GM10847 (cell line): ENCODE results near the gene RPUSD1.

Experiments used
- POLR2A ChIP-seq: IDR thresholded peaks from 2 replicates; pipeline ENCODE4 v1.6.1; 2011; ENCODE audit not compliant: insufficient read length; ENCODE audit errors: extremely low read depth

Gene RPUSD1

DNA sequence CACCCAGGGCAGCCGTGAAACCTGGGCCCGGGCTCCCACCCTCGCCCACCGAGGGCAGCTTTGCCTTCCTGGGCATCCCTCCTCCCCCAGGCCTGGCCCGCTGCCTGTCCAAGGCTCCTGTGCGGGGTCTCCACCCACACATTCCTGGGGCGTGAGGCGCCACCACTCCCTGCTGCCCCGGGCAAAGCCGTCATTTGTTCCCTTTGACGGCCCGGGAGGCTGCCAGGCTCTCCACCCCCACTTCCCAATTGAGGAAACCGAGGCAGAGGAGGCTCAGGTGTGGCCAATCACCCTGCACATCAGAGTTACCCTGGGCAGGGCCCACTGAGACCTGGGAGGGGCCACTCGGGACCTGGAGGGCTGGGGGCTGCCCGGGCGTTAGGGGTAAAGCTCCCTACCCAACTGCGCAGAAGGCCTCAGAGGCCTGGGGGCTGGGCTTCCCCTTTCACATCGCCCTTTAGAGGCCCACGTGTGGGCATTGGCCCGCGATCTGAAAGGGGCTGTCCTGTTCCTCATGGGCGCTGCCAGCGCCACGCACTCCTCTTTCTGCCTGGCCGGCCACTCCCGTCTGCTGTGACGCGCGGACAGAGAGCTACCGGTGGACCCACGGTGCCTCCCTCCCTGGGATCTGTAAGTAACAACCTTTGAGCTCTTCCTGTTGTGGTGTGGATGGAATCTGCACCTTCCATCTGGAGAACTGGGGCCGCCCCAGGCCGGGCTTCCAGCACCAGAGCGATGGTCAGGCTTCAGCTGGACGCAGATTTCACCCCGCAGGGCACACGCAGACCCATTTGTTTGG lies 27.4 kb downstream of the RPUSD1 start, which contains the start of gene MSLN:
Gene MSLN, plus strand, starts transcription at position 190 of the 799 bp plus-strand sequence. CDS start 1,947 bp downstream, outside the sequence.
- TF ChIP-seq POLR2A, result no peak

DNA sequence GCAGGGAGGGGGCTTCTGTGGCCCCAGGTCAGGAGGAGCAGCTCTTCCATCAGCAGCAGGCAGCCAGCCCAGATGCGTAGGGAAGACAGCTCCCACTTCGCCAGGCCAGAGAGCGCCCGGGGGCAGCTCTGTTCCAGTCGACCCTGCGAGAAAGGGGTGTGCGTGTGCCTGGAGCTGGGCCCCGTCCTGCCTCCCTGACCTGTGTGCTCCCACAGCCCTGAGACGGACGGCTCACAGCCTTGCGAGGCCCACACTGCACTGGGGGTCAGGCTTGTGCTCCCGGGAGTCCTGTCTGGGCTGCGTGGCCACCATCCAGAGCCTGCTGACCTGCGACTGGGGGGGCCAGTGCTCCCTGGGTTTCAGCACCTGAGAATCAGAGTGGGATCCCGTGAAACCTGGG lies 28.1 kb downstream of the RPUSD1 start:
- no peak for TF ChIP-seq POLR2A

DNA sequence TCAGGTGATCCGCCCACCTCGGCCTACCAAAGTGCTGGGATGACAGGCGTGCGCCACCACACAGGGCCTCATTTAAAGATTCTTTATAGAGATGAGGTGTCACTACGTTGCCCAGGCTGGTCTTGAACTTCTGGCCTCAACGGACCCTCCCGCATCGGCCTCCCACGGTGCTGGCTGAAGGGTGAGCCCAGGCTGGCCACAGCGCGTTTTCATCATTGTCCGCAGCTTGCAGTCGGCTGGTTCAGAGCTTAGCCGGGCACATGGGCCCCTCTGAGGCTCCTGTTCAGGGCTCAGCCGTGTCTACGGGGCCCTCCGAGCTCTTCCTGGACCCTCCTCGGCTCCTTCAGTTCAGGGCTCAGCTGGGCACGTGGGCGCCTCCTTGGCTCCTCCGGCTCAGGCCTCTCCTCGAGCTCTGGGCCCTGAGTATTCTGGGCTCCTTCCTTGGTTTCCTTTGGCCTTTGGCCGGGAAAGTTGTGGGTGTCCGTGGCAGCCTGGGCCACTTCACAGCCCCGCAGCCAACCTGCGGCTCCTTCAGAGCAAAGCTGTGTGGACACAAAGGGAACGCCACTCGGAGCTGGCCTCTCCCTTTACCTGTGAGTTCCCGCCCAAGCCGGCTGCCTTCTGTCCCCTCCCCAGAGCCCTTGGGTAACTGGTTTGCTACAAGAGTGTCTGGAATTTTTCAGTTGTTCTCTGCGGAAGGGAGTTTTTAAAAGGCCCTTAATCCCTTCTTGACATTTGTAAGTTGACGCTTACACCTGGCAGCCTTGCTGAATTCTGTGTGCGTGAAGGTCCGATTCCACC lies 28.9 kb downstream of the RPUSD1 start:
- TF ChIP-seq POLR2A, result no peak

DNA sequence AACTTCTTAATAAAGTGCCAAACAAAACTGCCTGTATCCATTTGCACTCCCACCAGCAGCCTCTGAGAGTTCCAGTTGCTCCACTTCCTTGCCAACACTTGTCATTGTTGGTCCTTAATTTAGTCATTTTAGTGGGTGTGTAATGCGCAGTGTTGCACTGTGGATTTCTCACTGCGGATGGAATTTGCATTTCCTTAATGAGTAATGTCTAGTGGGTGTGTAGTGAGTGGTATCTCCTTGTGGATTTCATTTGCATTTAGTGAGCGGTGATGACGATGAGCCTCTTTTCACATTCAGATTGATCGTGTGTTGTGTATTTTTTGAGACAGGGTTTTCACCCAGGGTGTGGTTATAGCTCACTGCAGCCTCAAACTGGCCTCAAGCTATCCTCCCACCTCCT lies 31.8 kb downstream of the RPUSD1 start:
- TF ChIP-seq POLR2A, result no peak

DNA sequence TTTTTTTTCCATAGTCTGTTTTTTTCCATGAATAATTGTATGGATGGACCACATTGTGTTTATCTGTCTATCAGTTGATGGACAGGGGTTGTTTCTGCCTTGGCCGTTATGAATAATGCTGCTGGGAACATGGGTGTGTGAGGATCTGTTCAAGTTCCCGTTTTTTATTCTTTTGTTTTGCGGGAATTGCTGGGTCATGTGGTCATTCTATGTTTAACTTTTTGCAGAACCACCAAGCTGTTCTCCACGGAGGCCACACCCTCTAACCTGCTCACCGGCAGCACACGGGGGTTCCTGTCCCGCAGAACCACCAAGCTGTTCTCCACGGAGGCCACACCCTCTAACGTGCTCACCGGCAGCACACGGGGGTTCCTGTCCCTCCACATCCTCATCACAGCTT lies 33.5 kb downstream of the RPUSD1 start:
- TF ChIP-seq POLR2A, result no peak

DNA sequence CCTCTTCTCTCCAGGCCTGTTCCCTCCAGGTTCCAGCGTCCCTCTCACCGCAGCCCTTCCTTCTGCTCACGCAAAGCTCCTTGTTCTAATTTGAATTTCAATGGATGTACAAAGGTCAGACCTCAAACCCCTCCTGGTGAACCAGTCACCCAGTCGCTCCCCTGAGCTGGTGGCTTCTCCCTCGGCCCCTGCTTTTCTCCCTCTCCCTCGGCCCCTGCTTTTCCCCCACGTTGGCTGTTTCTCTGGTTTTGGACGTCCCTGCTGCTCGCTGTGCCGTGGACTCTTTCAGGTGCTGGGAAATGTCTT lies 36.2 kb downstream of the RPUSD1 start:
- no peak for TF ChIP-seq POLR2A

DNA sequence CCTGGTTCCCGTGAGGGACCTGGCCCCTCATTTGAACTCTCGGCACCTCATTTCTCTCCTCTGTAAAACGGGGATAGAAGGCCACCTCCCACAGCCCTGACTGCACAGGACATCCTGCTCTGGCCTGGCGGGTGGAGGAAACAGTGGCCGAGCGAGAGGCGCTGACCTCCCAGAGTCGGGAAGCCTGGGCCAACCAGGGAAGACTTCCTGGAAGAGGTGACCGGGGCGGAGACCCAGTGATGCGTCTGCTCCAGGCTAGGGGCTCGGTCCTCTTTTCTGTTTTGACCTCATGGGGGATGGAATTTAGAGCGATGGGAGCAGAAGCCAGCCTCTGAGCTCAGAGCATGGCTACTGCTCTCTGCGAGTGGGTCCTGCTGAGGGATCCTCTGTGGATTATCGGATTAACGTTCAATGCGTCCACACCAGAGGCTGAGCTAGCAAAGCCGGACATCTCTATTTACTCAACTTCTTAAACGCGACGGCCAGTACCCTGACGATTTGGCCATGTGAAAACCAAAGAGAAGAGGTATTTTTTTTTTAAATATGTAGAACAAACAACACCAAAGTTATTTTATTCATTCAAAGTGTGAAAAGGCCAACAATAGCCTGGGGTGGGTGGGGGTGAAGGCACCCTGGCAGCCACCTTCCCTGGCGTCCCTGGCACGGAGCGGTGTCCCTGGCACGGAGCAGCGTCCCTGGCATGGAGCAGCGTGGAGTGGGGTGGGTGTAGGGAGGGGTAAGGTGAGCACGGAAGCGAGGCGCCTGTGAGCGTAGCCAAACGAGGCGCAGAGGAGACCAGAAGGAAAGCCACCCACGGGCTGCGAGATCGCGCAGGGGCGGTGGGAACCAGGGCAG lies 36.8 kb downstream of the RPUSD1 start:
- no peak for TF ChIP-seq POLR2A

DNA sequence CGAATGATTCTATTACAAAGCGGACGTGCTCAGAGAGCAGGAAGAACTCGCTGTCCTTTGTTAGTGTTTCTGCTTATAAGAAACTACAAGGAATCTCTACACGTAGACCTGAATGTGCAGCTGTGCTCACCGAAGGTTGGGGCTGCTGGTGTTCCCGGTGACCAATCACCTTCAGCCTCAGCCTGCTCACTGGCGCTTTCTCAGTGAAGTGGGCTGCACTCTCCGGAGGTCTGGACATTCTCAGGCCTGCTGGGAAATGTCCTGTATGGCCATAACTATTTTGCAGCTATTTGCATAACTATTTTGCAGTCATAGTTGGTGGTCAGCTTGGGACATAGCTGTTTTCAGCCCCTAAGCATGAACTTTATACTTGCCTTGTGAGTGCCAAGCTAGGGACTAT lies 37.7 kb downstream of the RPUSD1 start:
- TF ChIP-seq POLR2A, result no peak

DNA sequence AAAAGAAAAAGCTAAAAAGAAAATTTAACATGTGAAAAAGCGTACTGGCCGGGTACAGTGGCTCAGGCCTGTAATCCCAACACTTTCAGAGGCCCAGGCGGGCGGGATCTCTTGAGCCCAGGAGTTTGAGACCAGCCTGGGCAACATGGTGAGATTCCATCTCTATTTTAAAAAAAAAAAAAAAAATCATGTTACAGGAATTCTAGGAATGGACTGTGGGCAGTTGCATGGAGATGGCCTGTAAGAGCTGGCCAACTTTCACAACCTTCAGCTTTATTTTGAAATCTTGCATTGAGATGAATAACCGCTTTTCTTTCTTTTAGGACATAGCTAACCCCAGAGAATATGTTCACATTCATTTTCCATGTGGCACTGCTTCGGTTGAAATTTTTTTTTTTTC lies 39.2 kb downstream of the RPUSD1 start:
- TF ChIP-seq POLR2A, result no peak

DNA sequence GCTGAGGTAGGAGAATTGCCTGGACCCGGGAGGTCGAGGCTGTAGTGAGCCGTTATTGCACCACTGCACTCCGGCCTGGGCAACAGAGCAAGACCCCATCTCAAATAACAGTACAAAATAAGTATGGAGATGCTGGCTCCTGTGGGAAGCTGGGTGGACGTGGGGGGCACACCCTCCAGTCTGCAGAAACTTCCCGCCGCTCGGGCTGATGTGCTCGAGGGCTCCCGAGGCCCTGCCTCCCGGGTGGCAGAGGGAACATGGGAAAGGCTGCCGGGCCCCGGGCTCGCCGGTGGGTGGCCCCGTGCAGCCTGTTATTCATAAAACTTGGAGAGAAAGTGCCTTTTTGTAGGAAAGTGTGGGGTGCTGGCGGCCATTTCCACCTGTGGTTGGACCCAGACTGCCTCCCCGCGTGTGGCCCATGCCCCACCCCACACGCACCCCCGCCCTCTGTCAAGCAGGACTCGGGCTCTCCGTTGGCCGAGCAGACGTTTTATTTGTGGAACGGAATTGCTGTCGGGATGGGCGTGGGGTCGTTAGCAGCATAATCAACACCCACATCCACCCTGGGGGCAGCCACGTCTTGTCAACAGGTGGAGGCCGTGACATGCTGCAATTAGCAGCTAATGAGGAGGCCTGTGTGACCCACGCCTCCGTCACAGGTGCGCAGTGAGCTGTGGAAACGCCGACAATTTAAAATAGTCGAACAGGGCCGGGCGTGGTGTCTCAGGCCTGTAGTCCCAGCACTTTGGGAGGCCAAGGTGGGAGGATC lies 40.0 kb downstream of the RPUSD1 start:
- no peak for TF ChIP-seq POLR2A

DNA sequence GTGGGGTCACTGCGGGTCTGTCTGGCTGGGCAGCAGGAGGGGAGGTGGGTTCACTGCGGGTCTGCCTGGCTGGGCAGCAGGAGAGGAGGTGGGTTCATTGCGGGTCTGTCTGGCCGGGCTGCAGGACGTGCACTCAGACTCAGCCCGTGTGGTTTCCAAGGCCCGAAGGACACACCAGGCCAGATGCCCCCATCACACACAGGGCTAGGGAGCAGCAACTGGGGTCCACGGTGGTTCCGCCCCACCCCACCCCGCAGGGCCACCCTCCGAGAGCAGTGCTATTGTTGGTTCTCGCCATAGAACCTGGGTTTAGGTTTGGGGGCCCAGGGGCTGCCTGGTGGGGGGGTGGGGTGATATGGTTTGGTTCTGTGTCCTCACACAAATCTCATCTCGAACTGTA lies 41.5 kb downstream of the RPUSD1 start:
- no peak for TF ChIP-seq POLR2A

DNA sequence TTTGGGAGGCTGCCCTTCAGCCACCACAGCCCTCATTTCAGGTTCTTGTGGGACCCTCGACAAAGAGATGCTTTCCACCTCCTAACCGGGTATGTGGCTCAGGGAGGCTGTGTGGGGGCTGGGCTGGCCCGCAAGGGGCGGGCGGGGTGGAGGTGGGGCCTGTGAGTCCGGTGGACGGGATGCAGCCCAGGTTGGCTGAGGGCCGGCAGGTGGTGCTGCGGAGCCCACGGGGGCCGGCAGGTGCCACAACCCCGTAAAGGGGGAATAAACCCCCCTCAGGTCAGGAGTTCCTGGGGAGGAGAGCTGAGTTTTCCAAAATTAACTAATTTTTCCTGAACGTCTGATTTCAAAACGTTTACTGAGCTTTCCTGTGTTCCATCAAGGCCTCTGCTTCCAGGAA lies 42.4 kb downstream of the RPUSD1 start:
- TF ChIP-seq POLR2A, result no peak

DNA sequence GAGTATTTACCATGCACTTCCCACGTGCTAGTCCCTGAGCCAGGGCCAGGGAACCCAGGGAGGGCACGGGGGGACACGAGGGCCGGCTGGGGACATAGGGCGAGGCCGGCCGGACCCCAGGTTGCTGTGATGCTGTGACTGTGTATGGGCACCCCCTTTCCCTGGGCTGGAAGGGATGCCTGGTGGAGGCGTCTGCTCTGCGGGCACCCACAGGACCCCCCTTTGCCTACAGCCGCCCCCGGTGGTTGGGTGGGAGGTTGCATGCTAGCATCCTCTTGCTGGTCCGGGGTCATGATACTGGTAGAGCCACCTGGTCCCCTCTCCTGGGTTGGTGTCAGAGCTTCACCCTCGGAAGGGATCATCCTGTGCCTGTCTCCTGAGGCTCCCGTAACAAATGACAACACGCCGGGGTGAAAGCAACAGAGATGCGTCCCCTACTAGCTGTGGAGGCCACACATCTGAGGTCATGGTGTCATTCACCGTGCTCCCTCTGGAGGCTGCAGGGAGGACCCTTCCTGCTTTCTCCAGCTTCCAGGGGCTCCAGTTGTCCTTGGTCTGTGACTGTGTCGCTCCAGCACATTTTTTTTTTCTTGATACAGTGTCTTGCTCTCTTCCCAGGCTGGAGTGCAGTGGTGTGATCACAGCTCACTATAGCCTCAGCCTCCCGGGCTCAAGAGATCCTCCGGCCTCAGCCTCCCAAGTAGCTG lies 44.2 kb downstream of the RPUSD1 start:
- no peak for TF ChIP-seq POLR2A

DNA sequence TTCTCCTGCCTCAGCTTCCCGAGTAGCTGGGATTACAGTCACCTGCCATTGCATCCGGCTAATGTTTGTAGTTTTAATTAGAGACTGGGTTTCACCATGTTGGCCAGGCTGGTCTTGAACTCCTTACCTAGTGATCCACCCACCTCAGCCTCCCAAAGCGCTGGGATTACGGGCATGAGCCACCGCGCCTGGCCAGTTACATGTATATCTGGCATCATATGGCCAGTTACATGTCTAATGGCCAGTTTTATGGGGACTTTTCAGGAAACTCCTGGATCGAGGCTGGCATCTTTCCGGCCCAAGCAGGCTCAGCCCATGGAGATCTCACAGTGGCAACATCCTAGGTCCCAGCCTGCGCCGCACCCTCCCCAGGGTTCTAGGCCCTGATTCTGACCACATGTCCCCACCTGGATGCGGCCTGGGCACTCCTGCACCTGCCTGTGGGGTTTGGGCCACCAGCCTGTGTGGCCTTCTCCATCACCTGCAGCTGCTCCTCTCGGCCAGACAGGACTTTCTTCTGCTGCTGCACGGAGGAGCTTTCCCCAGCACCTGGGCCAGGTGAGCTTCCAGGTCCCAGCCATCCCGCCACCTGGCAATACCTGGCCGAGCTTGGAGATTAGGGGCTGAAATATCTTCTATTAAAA lies 46.1 kb downstream of the RPUSD1 start:
- TF ChIP-seq POLR2A, result no peak
